Loucy (cell line): ENCODE results near the gene SLC6A13.

Experiments used
- H2AFZ ChIP-seq: fragments of 200-600 bp; sonication (generic); 2 replicates; pipeline ENCODE4 v1.6.0; 2016; ENCODE audit warnings: antibody characterized with exemption, mild to moderate bottlenecking, low read length, moderate library complexity
- H3F3A ChIP-seq: fragments of 200-600 bp; 2 replicates; pipeline ENCODE4 v1.6.0; 2016; ENCODE audit warnings: antibody characterized with exemption, low read depth, mild to moderate bottlenecking
- H3K27me3 ChIP-seq: fragments of 200-600 bp; sonication (generic); 2 replicates; pipeline ENCODE4 v1.6.1; 2014; ENCODE audit warnings: low read length, mild to moderate bottlenecking; ENCODE audit not compliant: insufficient read depth, poor library complexity, severe bottlenecking
- H3K36me3 ChIP-seq: fragments of 200-600 bp; sonication (generic); 2 replicates; pipeline ENCODE4 v1.6.1; 2016; ENCODE audit warnings: low read length; ENCODE audit not compliant: insufficient read depth
- H3K4me1 ChIP-seq: fragments of 200-600 bp; sonication (generic); 2 replicates; pipeline ENCODE4 v1.5.1; 2014; ENCODE audit warnings: low read length, mild to moderate bottlenecking; ENCODE audit not compliant: insufficient read depth, poor library complexity, severe bottlenecking
- H3K4me2 ChIP-seq: fragments of 200-600 bp; sonication (generic); 2 replicates; pipeline ENCODE4 v1.6.0; 2014; ENCODE audit warnings: antibody characterized with exemption, low read length, low read depth, mild to moderate bottlenecking; ENCODE audit not compliant: poor library complexity, severe bottlenecking
- H3K4me3 ChIP-seq: fragments of 200-600 bp; sonication (generic); 2 replicates; pipeline ENCODE4 v1.5.1; 2014; ENCODE audit warnings: low read length, mild to moderate bottlenecking, mixed read lengths; ENCODE audit not compliant: poor library complexity, severe bottlenecking
- H3K79me2 ChIP-seq: fragments of 200-600 bp; sonication (generic); 2 replicates; pipeline ENCODE4 v1.6.1; 2014; ENCODE audit warnings: low read length; ENCODE audit not compliant: insufficient read depth
- H3K9ac ChIP-seq: fragments of 200-600 bp; sonication (generic); 2 replicates; pipeline ENCODE4 v1.6.0; 2014; ENCODE audit warnings: mild to moderate bottlenecking, low read depth, low read length, moderate library complexity; ENCODE audit not compliant: poor library complexity, severe bottlenecking
- H3K9me2 ChIP-seq: fragments of 200-600 bp; sonication (generic); replicated peaks from 2 replicates; pipeline ENCODE4 v1.6.1; 2016; ENCODE audit warnings: low read depth, low read length, mixed read lengths
- H3K9me3 ChIP-seq: fragments of 200-600 bp; sonication (generic); 2 replicates; pipeline ENCODE4 v1.6.1; 2014; ENCODE audit warnings: mild to moderate bottlenecking, antibody characterized with exemption, low read length, low read depth; ENCODE audit not compliant: insufficient read depth
- H4K20me1 ChIP-seq: fragments of 200-600 bp; sonication (generic); 2 replicates; pipeline ENCODE4 v1.6.0; 2014; ENCODE audit warnings: antibody characterized with exemption, low read length, mild to moderate bottlenecking; ENCODE audit not compliant: insufficient read depth, poor library complexity, severe bottlenecking
- EZH2phosphoT487 ChIP-seq: fragments of 200-600 bp; IDR thresholded peaks from 2 replicates; pipeline ENCODE4 v1.6.1; 2018; ENCODE audit warnings: antibody characterized with exemption, mild to moderate bottlenecking, moderate library complexity, borderline replicate concordance
- TF ChIP-seq, protein P1 (sequence below): fragments of 200-600 bp; sonication (generic); conservative IDR thresholded peaks from 2 replicates; pipeline ENCODE4 v1.5.1; 2014; ENCODE audit warnings: mild to moderate bottlenecking, antibody characterized with exemption, low read length

The SLC6A13 gene

DNA sequence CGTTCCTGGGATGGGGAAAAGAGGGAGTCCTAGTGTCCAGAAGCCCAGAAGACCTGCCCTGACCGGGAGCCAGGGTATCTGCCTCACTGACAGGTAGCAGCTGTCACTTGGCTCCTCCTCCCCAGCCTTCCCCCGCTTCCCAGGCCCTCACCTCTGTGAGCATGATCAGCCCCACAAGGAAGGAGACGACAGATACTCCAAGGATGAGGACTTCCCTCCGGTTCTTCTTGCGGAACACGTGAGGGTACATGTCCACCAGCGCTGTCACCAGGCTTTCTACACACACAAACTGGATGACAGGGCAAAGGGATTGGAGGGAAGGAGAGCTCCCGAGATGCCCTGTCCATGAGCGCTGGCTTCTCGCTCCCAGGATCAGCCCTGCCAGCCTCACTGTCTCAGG is 38.8 kb downstream of the SLC6A13 start:
- H3K4me2 ChIP-seq, result no peak overlapping the region
- no peaks in the 10 kb centered on the region for H3K9me3 ChIP-seq
- H3K36me3 ChIP-seq, result no peaks in the 10 kb centered on the region
- H3K4me1 ChIP-seq, result peaks cover 45% of the 10 kb centered on the region
- H3K4me3 ChIP-seq, result no peak overlapping the region
- no peak overlapping the region for H3K9ac ChIP-seq
- no peak overlapping the region for H2AFZ ChIP-seq
- H3F3A ChIP-seq, result no peaks in the 10 kb centered on the region
- no peaks in the 10 kb centered on the region for H3K79me2 ChIP-seq
- H3K27me3 ChIP-seq, result no peaks in the 10 kb centered on the region
- H4K20me1 ChIP-seq, result no peaks in the 10 kb centered on the region
- no peak for TF ChIP-seq EZH2phosphoT487
- TF ChIP-seq, protein P1, sequence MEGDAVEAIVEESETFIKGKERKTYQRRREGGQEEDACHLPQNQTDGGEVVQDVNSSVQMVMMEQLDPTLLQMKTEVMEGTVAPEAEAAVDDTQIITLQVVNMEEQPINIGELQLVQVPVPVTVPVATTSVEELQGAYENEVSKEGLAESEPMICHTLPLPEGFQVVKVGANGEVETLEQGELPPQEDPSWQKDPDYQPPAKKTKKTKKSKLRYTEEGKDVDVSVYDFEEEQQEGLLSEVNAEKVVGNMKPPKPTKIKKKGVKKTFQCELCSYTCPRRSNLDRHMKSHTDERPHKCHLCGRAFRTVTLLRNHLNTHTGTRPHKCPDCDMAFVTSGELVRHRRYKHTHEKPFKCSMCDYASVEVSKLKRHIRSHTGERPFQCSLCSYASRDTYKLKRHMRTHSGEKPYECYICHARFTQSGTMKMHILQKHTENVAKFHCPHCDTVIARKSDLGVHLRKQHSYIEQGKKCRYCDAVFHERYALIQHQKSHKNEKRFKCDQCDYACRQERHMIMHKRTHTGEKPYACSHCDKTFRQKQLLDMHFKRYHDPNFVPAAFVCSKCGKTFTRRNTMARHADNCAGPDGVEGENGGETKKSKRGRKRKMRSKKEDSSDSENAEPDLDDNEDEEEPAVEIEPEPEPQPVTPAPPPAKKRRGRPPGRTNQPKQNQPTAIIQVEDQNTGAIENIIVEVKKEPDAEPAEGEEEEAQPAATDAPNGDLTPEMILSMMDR, result no peak
- H3K9me2 ChIP-seq, result no peaks in the 10 kb centered on the region

DNA sequence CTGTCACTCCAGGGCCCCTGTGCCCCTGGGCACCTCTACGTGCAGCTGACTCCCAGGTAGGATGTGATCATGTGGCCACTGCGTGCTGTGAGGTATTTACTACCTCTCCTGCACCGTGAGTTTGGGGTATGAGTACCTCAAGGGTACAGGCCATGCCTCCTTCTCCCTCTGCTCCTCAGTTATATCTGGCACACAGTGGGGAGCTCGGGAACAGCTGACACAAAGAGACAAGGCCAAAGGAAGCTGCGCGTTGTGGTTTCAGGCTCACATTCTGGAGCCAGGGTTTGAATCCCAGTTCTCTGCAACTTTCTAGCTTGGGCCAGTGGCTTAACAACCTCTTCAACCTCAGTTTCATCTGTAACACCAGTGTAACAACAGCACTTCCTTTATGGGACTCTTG is 40.9 kb downstream of the SLC6A13 start:
- TF ChIP-seq, protein P1, result no peak
- no peak for TF ChIP-seq EZH2phosphoT487
- peak overlapping the region; percentile 13 for H3K4me2 ChIP-seq
- no peaks in the 10 kb centered on the region for H3K79me2 ChIP-seq
- peaks cover 53% of the 10 kb centered on the region for H3K4me1 ChIP-seq
- no peak overlapping the region for H3K4me3 ChIP-seq
- no peaks in the 10 kb centered on the region for H3K27me3 ChIP-seq
- no peaks in the 10 kb centered on the region for H3F3A ChIP-seq
- H2AFZ ChIP-seq, result no peak overlapping the region
- no peaks in the 10 kb centered on the region for H3K36me3 ChIP-seq
- H3K9me3 ChIP-seq, result no peaks in the 10 kb centered on the region
- H3K9me2 ChIP-seq, result no peaks in the 10 kb centered on the region
- peak overlapping the region; percentile 53 for H3K9ac ChIP-seq
- no peaks in the 10 kb centered on the region for H4K20me1 ChIP-seq

DNA sequence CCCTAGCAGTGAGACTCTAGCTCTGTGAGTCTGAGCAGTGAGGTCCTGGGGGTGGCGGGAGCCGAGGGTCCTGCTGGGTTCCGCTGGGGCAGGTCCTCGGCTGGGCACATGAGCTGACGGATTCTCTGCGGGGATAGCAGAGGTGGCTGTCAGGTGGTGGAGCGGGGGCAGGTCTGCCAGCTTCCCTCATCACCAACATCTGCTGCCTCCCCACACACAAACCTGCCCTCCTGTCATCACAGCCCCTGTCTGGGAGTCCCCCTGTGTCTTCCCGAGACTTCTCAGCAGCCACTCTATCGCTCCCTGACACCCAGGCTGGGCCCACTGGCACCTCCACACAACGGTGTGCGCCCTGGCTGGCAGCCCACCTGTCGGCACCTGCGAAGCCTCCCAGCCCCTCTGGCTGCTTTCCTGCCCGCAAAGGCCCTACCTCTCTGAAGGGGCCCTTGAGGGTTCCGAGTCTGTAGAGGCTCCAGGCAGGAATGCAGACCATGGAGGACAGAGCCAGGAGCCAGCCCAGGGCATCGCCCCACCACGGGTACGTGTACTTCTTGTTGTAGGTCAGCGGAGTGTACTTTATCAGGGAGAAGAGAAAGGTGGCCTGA is 41.6 kb downstream of the SLC6A13 start:
- Histone ChIP-seq H3K4me3 (no peak overlapping the region), H3K27me3 (no peaks in the 10 kb centered on the region), H3K9me3 (no peaks in the 10 kb centered on the region), H3K9me2 (no peaks in the 10 kb centered on the region), H4K20me1 (no peaks in the 10 kb centered on the region), H3K9ac (peak overlapping the region; percentile 53), H3F3A (no peaks in the 10 kb centered on the region), H3K36me3 (no peaks in the 10 kb centered on the region), H3K79me2 (no peaks in the 10 kb centered on the region), H2AFZ (no peak overlapping the region), H3K4me2 (no peak overlapping the region), H3K4me1 (peaks cover 53% of the 10 kb centered on the region)
- TF ChIP-seq, protein P1, result no peak
- TF ChIP-seq EZH2phosphoT487, result no peak
